OCI-LY7 (cell line): ENCODE data around the gene DAB1. TPM values are rescaled to one million over a fixed set of nuclear protein-coding genes. Genes with fewer than 3 reads are reported as not detected.

ENCODE experiments used
- BruUV-seq: library from RNA; stranded (reverse); fragments of 400-500 nt; replicated peaks from 2 replicates; lab custom pipeline; 2021; lab: Mats Ljungman, UMichigan
- CTCF ChIA-PET: fragments of 300-600 bp; sonication (Branson Sonifier 250); formaldehyde crosslinking; loops from one replicate; lab custom pipeline; 2022; ENCODE audit warnings: antibody characterized with exemption; ENCODE audit not compliant: unreplicated experiment; lab: Charles Lee
- POLR2A ChIA-PET: fragments of 300-600 bp; sonication (Branson Sonifier 250); formaldehyde crosslinking; loops from one replicate; lab custom pipeline; 2022; ENCODE audit warnings: antibody characterized with exemption; lab: Charles Lee
- DNase-seq: peaks from one replicate; pipeline ENCODE4 v3.0.0-alpha.2; 2015; ENCODE audit warnings: low spot score
- H2AFZ ChIP-seq: fragments of 200-600 bp; sonication (generic), shearing (Covaris generic); 2 replicates; pipeline ENCODE4 v1.6.1; 2014; ENCODE audit warnings: mild to moderate bottlenecking, antibody characterized with exemption, low read length, moderate library complexity
- H3K27ac ChIP-seq: fragments of 200-600 bp; sonication (generic); 2 replicates; pipeline ENCODE4 v1.5.1; 2014; ENCODE audit warnings: mixed run types, low read depth, mild to moderate bottlenecking, moderate library complexity, low read length, inconsistent platforms; ENCODE audit not compliant: poor library complexity, severe bottlenecking
- H3K36me3 ChIP-seq: fragments of 200-600 bp; sonication (generic); 2 replicates; pipeline ENCODE4 v1.6.1; 2014; ENCODE audit warnings: mild to moderate bottlenecking, antibody characterized with exemption, low read length, moderate library complexity, mixed read lengths; ENCODE audit not compliant: insufficient read depth
- H3K4me1 ChIP-seq: fragments of 200-600 bp; sonication (generic); 2 replicates; pipeline ENCODE4 v1.5.1; 2014; ENCODE audit warnings: mild to moderate bottlenecking, low read length; ENCODE audit not compliant: insufficient read depth, poor library complexity, severe bottlenecking
- H3K4me2 ChIP-seq: fragments of 200-600 bp; sonication (generic); 2 replicates; pipeline ENCODE4 v1.6.1; 2014; ENCODE audit warnings: mild to moderate bottlenecking, low read length
- H3K4me3 ChIP-seq: fragments of 200-600 bp; sonication (generic); 2 replicates; pipeline ENCODE4 v1.5.1; 2014; ENCODE audit warnings: mild to moderate bottlenecking, low read depth, low read length; ENCODE audit not compliant: poor library complexity, severe bottlenecking
- H3K79me2 ChIP-seq: fragments of 200-600 bp; sonication (generic); 2 replicates; pipeline ENCODE4 v1.6.1; 2016; ENCODE audit warnings: low read depth, mild to moderate bottlenecking, low read length, moderate library complexity, mixed read lengths; ENCODE audit not compliant: insufficient read depth
- H3K9me2 ChIP-seq: fragments of 200-600 bp; sonication (generic); 2 replicates; pipeline ENCODE4 v1.6.1; 2016; ENCODE audit warnings: mild to moderate bottlenecking, low read length, mixed read lengths; ENCODE audit not compliant: insufficient read depth
- H3K9me3 ChIP-seq: fragments of 200-600 bp; sonication (generic); 2 replicates; pipeline ENCODE4 v1.6.1; 2014; ENCODE audit warnings: mild to moderate bottlenecking, mixed run types, low read length, mixed read lengths
- H4K20me1 ChIP-seq: fragments of 200-600 bp; sonication (generic); 2 replicates; pipeline ENCODE4 v1.6.1; 2014; ENCODE audit warnings: mild to moderate bottlenecking, antibody characterized with exemption, low read length, moderate library complexity, mixed read lengths; ENCODE audit not compliant: insufficient read depth
- CTCF ChIP-seq: fragments of 200-600 bp; sonication (generic); conservative IDR thresholded peaks from 2 replicates; pipeline ENCODE4 v1.5.1; 2014; ENCODE audit warnings: mild to moderate bottlenecking, antibody characterized with exemption, low read length, moderate library complexity, mixed read lengths
- EZH2phosphoT487 ChIP-seq: fragments of 200-600 bp; sonication (generic); IDR thresholded peaks from 2 replicates; pipeline ENCODE4 v1.6.1; 2018; ENCODE audit warnings: low read depth, borderline replicate concordance, mild to moderate bottlenecking, mixed run types, antibody characterized with exemption, low read length, moderate library complexity, mixed read lengths
- intact Hi-C: fragments of 100-400 bp; cut with micrococcal nuclease; formaldehyde crosslinking; loops from one replicate; pipeline ENCODE4 v1.10.0; 2022; ENCODE audit not compliant: unreplicated experiment
- total RNA-seq, 2 experiments: library from RNA; depleted of rRNA in 1 of 2; stranded (reverse); fragments of >200 nt in 1 of 2; shearing (Covaris generic) in 1 of 2; gene quantifications; 2 replicates each; pipeline ENCODE4 v1.2.3, GENCODE V29; 2014 to 2022

Gene DAB1
- total RNA-seq, 2 experiments from 2014 or later, result not detected

DNA sequence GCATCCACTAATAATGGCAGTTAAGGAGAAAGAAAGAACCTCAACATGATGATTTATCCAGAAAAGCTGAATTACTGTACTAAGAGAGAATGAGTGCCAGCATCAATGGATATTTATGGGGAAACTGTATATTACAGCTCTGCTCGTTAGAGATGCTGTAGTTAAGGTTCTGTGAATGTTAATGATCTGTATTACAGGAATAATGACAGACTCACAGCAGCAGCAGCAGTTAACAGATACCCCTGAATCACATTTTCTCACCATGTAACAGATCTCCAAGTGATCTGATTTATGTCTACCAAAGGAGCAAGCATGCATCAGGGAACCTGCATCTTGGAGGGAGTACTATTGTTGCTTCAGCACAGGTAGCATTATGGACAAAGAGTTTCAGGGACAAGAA, 377.4 kb downstream of the DAB1 start:
- no peak overlapping the region for H3K4me2 ChIP-seq
- POLR2A ChIA-PET, result no interaction called here
- BruUV-seq, result no TSS peak
- no peak overlapping the region for H3K27ac ChIP-seq
- CTCF ChIA-PET, result no interaction called here
- H2AFZ ChIP-seq, result no peak overlapping the region
- H3K9me2 ChIP-seq, result no peaks in the 10 kb centered on the region
- DNase-seq, result no peak
- H3K36me3 ChIP-seq, result no peaks in the 10 kb centered on the region
- no peaks in the 10 kb centered on the region for H3K9me3 ChIP-seq
- TF ChIP-seq CTCF (no peak), EZH2phosphoT487 (no peak)
- H4K20me1 ChIP-seq, result no peaks in the 10 kb centered on the region
- intact Hi-C loops, result no loop called here
- no peaks in the 10 kb centered on the region for H3K79me2 ChIP-seq
- H3K4me3 ChIP-seq, result no peak overlapping the region
- H3K4me1 ChIP-seq, result no peaks in the 10 kb centered on the region

- H4K20me1 ChIP-seq, result no peaks in the 10 kb centered on the region
- H3K4me3 ChIP-seq, result no peak overlapping the region
- H3K79me2 ChIP-seq, result no peaks in the 10 kb centered on the region
- BruUV-seq, result no TSS peak
- no peaks in the 10 kb centered on the region for H3K9me2 ChIP-seq
- H3K27ac ChIP-seq, result no peak overlapping the region
- CTCF ChIA-PET, result no interaction called here
- no peak for DNase-seq
- no peaks in the 10 kb centered on the region for H3K36me3 ChIP-seq
- H3K4me1 ChIP-seq, result no peaks in the 10 kb centered on the region
- TF ChIP-seq CTCF, result no peak
- TF ChIP-seq EZH2phosphoT487, result no peak
- H3K9me3 ChIP-seq, result no peaks in the 10 kb centered on the region
- H2AFZ ChIP-seq, result no peak overlapping the region
- H3K4me2 ChIP-seq, result no peak overlapping the region
- POLR2A ChIA-PET, result interaction anchor here (0.6 kb wide), 1 partner anchor 620 kb away, joined by 3 read pairs; no protein-coding TSS in a partner anchor
- intact Hi-C loops, result no loop called here
Observed at GRCh38 chr1:57041901-57042300, 382.0 kb downstream of the DAB1 start.

GRCh38 chr1:57040811-57041210, 383.0 kb downstream of the DAB1 start:
- H3K4me3 ChIP-seq, result no peak overlapping the region
- H3K36me3 ChIP-seq, result no peaks in the 10 kb centered on the region
- H2AFZ ChIP-seq, result no peak overlapping the region
- H3K9me3 ChIP-seq, result no peaks in the 10 kb centered on the region
- no peaks in the 10 kb centered on the region for H3K79me2 ChIP-seq
- intact Hi-C loops, result no loop called here
- no TSS peak for BruUV-seq
- H3K4me1 ChIP-seq, result no peaks in the 10 kb centered on the region
- H3K9me2 ChIP-seq, result no peaks in the 10 kb centered on the region
- DNase-seq, result no peak
- no peak overlapping the region for H3K4me2 ChIP-seq
- TF ChIP-seq EZH2phosphoT487 (no peak), CTCF (no peak)
- POLR2A ChIA-PET, result no interaction called here
- no peak overlapping the region for H3K27ac ChIP-seq
- CTCF ChIA-PET, result no interaction called here
- no peaks in the 10 kb centered on the region for H4K20me1 ChIP-seq
